Endothelial cell of umbilical vein (primary cell): Measurements from ENCODE around the gene SULT2B1. TPM values are rescaled to one million over a fixed set of nuclear protein-coding genes. Genes with fewer than 3 reads are reported as not detected.

Experiments used
- BruUV-seq: library from RNA; stranded (reverse); fragments of 400-500 nt; replicated peaks from 2 replicates; lab custom pipeline; 2021; lab: Mats Ljungman, UMichigan
- CTCF ChIA-PET: fragments of 300-600, 350-600 bp; sonication (Branson Sonifier 250); formaldehyde crosslinking; loops from one replicate; lab custom pipeline; 2021; ENCODE audit warnings: antibody characterized with exemption, inconsistent platforms; lab: Charles Lee
- POLR2A ChIA-PET: fragments of 300-600, 350-600 bp; sonication (Branson Sonifier 250); formaldehyde crosslinking; loops from one replicate; lab custom pipeline; 2021; ENCODE audit warnings: antibody characterized with exemption, inconsistent platforms; lab: Charles Lee
- DNase-seq: peaks from one replicate; pipeline ENCODE4 v3.0.0-alpha.2; 2011; ENCODE audit warnings: low read depth, low spot score
- FAIRE-seq: peaks from 2 replicates; lab custom pipeline; 2011; peaks lifted over from hg19 to GRCh38; lab: Jason Lieb, UNC
- H2AFZ ChIP-seq: 2 replicates; pipeline ENCODE4 v1.6.0; 2012; ENCODE audit warnings: low read depth, low read length, control low read depth, inconsistent platforms
- H3K27ac ChIP-seq: 2 replicates; pipeline ENCODE4 v1.5.1; 2011; ENCODE audit warnings: low read depth, mild to moderate bottlenecking, control low read depth, low read length, moderate library complexity; ENCODE audit not compliant: insufficient read depth
- H3K27me3 ChIP-seq, 2 experiments: 2 replicates each; pipeline versions ENCODE4 v1.6.0 to v1.6.1; 2011; ENCODE audit warnings: low read length in 2 of 2, mixed read lengths in 1 of 2; ENCODE audit not compliant: control insufficient read depth in 2 of 2, insufficient read depth in 2 of 2
- H3K36me3 ChIP-seq, 2 experiments: 2 replicates in 1 of 2; 3 replicates in 1 of 2; pipeline ENCODE4 v1.5.1; 2011; ENCODE audit warnings: low read length in 2 of 2, mild to moderate bottlenecking in 1 of 2, moderate library complexity in 1 of 2; ENCODE audit not compliant: control insufficient read depth in 2 of 2, insufficient read depth in 2 of 2; ENCODE audit errors: extremely low read depth in 1 of 2
- H3K4me1 ChIP-seq: 3 replicates; pipeline ENCODE4 v1.5.1; 2011; ENCODE audit warnings: mild to moderate bottlenecking, low read length; ENCODE audit not compliant: control insufficient read depth, insufficient read depth; ENCODE audit errors: extremely low read depth
- H3K4me2 ChIP-seq: 2 replicates; pipeline ENCODE4 v1.6.1; 2011; ENCODE audit warnings: low read length, control low read depth, mixed read lengths; ENCODE audit not compliant: insufficient read depth
- H3K4me3 ChIP-seq, 3 experiments: fragments of 200-600 bp in 1 of 3; sonication (generic), shearing (Covaris generic) in 1 of 3; replicated peaks in 1 of 3; 2 replicates each; pipeline ENCODE4 v1.5.1; 2011 to 2016; ENCODE audit warnings: control low read depth in 3 of 3, low read length in 3 of 3, mild to moderate bottlenecking in 2 of 3, inconsistent platforms in 1 of 3, low read depth in 1 of 3, moderate library complexity in 1 of 3; ENCODE audit not compliant: insufficient read depth in 1 of 3
- H3K79me2 ChIP-seq: 2 replicates; pipeline ENCODE4 v1.6.0; 2012; ENCODE audit warnings: low read length, inconsistent platforms; ENCODE audit not compliant: control insufficient read depth, insufficient read depth
- H3K9ac ChIP-seq: replicated peaks from 2 replicates; pipeline ENCODE3; 2011; ENCODE audit warnings: low read length, control low read depth; ENCODE audit not compliant: insufficient read depth; ENCODE audit errors: extremely low read depth
- H3K9me1 ChIP-seq: replicated peaks from 3 replicates; pipeline ENCODE4 v1.6.0; 2011; ENCODE audit warnings: mild to moderate bottlenecking, low read length; ENCODE audit not compliant: control insufficient read depth, insufficient read depth; ENCODE audit errors: extremely low read depth
- H3K9me3 ChIP-seq: replicated peaks from 2 replicates; pipeline ENCODE4 v1.5.1; 2012; ENCODE audit warnings: low read length, inconsistent platforms; ENCODE audit not compliant: control insufficient read depth, insufficient read depth
- H4K20me1 ChIP-seq: replicated peaks from 2 replicates; pipeline ENCODE3; 2011; ENCODE audit warnings: mild to moderate bottlenecking, low read length; ENCODE audit not compliant: control insufficient read depth, insufficient read depth; ENCODE audit errors: extremely low read depth
- CTCF ChIP-seq, 2 donors: IDR thresholded peaks; 1 replicate in 1 of 2; 2 replicates in 1 of 2; pipeline ENCODE4 v1.5.1; 2011; ENCODE audit warnings: low read length in 2 of 2, mild to moderate bottlenecking in 2 of 2, moderate library complexity in 2 of 2, control low read depth in 1 of 2, inconsistent platforms in 1 of 2, low read depth in 1 of 2; ENCODE audit not compliant: insufficient read depth in 1 of 2; ENCODE audit errors: extremely low read depth in 1 of 2
- EZH2 ChIP-seq: IDR thresholded peaks from 2 replicates; pipeline ENCODE4 v1.6.1; 2012; ENCODE audit warnings: borderline replicate concordance, low read depth, mild to moderate bottlenecking, moderate library complexity, low read length, inconsistent platforms; ENCODE audit not compliant: severe bottlenecking
- FOS ChIP-seq: IDR thresholded peaks from 2 replicates; pipeline ENCODE4 v1.6.1; 2011; ENCODE audit warnings: mild to moderate bottlenecking, low read length, moderate library complexity, borderline replicate concordance; ENCODE audit not compliant: insufficient read depth
- JUN ChIP-seq: IDR thresholded peaks from 2 replicates; pipeline ENCODE4 v1.6.1; 2011; ENCODE audit warnings: borderline replicate concordance, low read depth; ENCODE audit not compliant: insufficient read length, insufficient read depth
- MAX ChIP-seq: IDR thresholded peaks from 2 replicates; pipeline ENCODE4 v1.6.1; 2011; ENCODE audit not compliant: insufficient read depth, insufficient read length
- POLR2A ChIP-seq: IDR thresholded peaks from 2 replicates; pipeline ENCODE4 v1.6.1; 2012; ENCODE audit warnings: low read depth, mild to moderate bottlenecking, control low read depth, low read length
- dilution Hi-C: fragments of 300-500 bp; cut with MboI; formaldehyde crosslinking; loops from one replicate; pipeline ENCODE4 v1.15.0; 2019; ENCODE audit warnings: low sequenced_read_pairs; ENCODE audit not compliant: extremely low pct_ligation_motif_present
- intact Hi-C: fragments of 100-400 bp; cut with micrococcal nuclease; formaldehyde crosslinking; loops from one replicate; pipeline ENCODE4 v1.10.0; 2022
- polyA plus RNA-seq, 4 experiments: library from polyadenylated mRNA; depleted of rRNA in 3 of 4; stranded (reverse) in 3 of 4; unstranded in 1 of 4; fragments of >200 nt; gene quantifications; 2 replicates each; pipeline versions ENCODE4 v1.2.1 to v1.2.3, GENCODE V29; 2011 to 2012; ENCODE audit warnings: missing spikeins in 1 of 4
- total RNA-seq: library from RNA; stranded (reverse); gene quantifications from 2 replicates; pipeline ENCODE4 v1.2.3, GENCODE V29; 2021

The SULT2B1 gene
- total and polyA plus RNA-seq, 2 donors (not counting 3 experiments of a cell fraction or from before 2014, with no cell fraction given), result not detected

- Histone ChIP-seq H2AFZ (no peak overlapping the region), H3K79me2 (no peaks in the 10 kb centered on the region), H3K4me2 (no peak overlapping the region), H3K9ac (no peak overlapping the region), H3K9me3 (no peaks in the 10 kb centered on the region), H3K27me3 (peaks cover 2% of the 10 kb centered on the region in 2 experiments), H3K27ac (no peak overlapping the region), H3K9me1 (no peaks in the 10 kb centered on the region), H4K20me1 (no peaks in the 10 kb centered on the region), H3K4me1 (peaks cover 5% of the 10 kb centered on the region), H3K36me3 (no peaks in the 10 kb centered on the region), H3K4me3 (no peak overlapping the region)
- FAIRE-seq (no peak), DNase-seq (no peak)
- TF ChIP-seq POLR2A (no peak), MAX (no peak), CTCF (IDR thresholded peaks at IDR 0.05; ENCODE audit: extremely low read depth in 1 of 2, insufficient read depth in 1 of 2, low read depth in 1 of 2, low read length in 2 of 2) (no peak), JUN (no peak), EZH2 (no peak), FOS (no peak)
- no TSS peak for BruUV-seq
- intact Hi-C loops, result no loop called here
- dilution Hi-C loops, result no loop called here
- CTCF ChIA-PET, result interaction anchor here (2.0 to 2.7 kb wide), 5 partner anchors 30 to 326 kb away, joined by 15 to 41 read pairs (median 18); partner anchors contain the start of gene NTN5
- POLR2A ChIA-PET, result interaction anchor here (0.6 to 1.1 kb wide), 3 partner anchors 19 to 1325 kb away, joined by 3 to 7 read pairs (median 3); partner anchors contain the start of genes RPL18 and SPHK2
Measured at GRCh38 chr19:48644355-48644754, 92.4 kb downstream of the SULT2B1 start.
